NT2/D1 (cell line): ENCODE data around the gene PTMS.

Experiments
- DNase-seq: peaks from one replicate; pipeline ENCODE4 v3.0.0-alpha.2; 2011; ENCODE audit warnings: low read depth, low spot score
- H3K27me3 ChIP-seq: 2 replicates; pipeline ENCODE4 v1.6.0; 2011; ENCODE audit warnings: mild to moderate bottlenecking; ENCODE audit not compliant: insufficient read length, insufficient read depth
- H3K36me3 ChIP-seq: 2 replicates; pipeline ENCODE4 v1.6.1; 2011; ENCODE audit warnings: mild to moderate bottlenecking, low read length, mixed read lengths; ENCODE audit not compliant: insufficient read depth, insufficient read length
- H3K4me1 ChIP-seq: 2 replicates; pipeline ENCODE4 v1.5.1; 2011; ENCODE audit not compliant: insufficient read depth, insufficient read length
- H3K4me3 ChIP-seq: 2 replicates; pipeline ENCODE4 v1.5.1; 2011; ENCODE audit warnings: low read depth; ENCODE audit not compliant: insufficient read length
- H3K9ac ChIP-seq: 2 replicates; pipeline ENCODE4 v1.6.0; 2011; ENCODE audit warnings: low read depth; ENCODE audit not compliant: insufficient read length
- H3K9me3 ChIP-seq: 2 replicates; pipeline ENCODE4 v1.5.1; 2011; ENCODE audit warnings: mild to moderate bottlenecking, low read length; ENCODE audit not compliant: insufficient read depth
- SUZ12 ChIP-seq: IDR thresholded peaks from 2 replicates; pipeline ENCODE4 v1.6.1; 2011; ENCODE audit not compliant: insufficient read length, insufficient read depth; ENCODE audit errors: extremely low read depth
- YY1 ChIP-seq: IDR thresholded peaks from 2 replicates; pipeline ENCODE4 v1.6.1; 2011; ENCODE audit not compliant: insufficient read length, insufficient read depth
- ZNF274 ChIP-seq: IDR thresholded peaks from 2 replicates; pipeline ENCODE4 v1.6.1; 2011; ENCODE audit warnings: mild to moderate bottlenecking, low read depth, low read length

Gene PTMS

GRCh38 chr12:6786416-6787094, 20.4 kb downstream of the PTMS start:
- Histone ChIP-seq H3K4me1 (peaks cover 25% of the 10 kb centered on the region), H3K27me3 (no peaks in the 10 kb centered on the region), H3K9me3 (no peaks in the 10 kb centered on the region), H3K4me3 (no peak overlapping the region), H3K36me3 (no peaks in the 10 kb centered on the region), H3K9ac (peak overlapping the region; percentile 58)
- TF ChIP-seq SUZ12 (no peak), YY1 (no peak), ZNF274 (no peak)
- peak; percentile 80 for DNase-seq

DNA sequence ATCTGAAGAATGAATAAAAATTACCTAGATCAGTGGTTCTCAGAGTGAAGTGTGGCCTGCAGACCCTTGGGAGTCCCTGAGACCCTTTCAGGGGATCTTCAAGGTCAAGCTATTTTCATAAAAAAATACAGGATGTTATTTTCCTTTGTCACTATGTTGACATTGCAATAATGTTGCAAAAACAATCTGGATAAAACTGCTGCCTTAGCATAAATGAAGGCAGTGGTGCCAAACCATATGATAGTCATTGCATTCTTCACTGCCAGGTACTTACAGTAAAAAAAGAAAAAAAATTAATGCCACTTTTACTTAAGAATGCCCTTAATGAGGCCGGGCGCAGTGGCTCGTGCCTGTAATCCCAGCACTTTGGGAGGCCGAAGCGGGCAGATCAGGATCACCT, 21.1 kb downstream of the PTMS start:
- H3K27me3 ChIP-seq: no peaks in the 10 kb centered on the region
- TF ChIP-seq SUZ12: no peak
- TF ChIP-seq YY1: no peak
- TF ChIP-seq ZNF274: no peak

DNA sequence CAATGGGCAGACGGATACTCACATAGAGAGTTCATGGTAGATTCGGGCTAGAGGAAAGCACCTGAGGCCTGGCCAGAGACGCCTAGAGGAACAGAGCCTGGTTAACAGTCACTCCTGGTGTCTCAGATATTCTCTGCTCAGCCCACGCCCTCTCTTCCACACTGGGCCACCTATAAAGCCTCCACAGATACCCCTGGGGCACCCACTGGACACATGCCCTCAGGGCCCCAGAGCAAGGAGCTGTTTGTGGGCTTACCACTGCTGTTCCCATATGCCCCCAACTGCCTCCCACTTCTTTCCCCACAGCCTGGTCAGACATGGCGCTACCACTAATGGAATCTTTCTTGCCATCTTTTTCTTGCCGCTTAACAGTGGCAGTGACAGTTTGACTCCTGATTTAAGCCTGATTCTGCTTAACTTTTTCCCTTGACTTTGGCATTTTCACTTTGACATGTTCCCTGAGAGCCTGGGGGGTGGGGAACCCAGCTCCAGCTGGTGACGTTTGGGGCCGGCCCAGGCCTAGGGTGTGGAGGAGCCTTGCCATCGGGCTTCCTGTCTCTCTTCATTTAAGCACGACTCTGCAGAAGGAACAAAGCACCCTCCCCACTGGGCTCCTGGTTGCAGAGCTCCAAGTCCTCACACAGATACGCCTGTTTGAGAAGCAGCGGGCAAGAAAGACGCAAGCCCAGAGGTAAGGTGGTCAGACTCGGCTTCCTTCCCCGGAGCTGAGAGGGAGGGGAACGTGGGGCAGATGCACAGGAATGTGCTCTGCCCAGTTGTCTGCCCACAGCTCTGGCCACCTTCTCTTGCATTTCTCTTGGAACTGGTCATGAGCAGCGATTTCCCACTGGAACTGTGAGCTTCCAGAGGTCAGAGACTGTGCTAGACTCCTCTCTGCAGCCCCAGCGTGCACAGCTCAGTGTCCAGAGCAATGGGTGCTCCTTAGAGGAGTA, 23.1 kb downstream of the PTMS start, which contains the start of gene CD4:
TSS of gene CD4 (plus strand) at position 557 of the 953 bp plus-strand sequence. CDS start 10,611 bp downstream, outside the sequence.
- Histone ChIP-seq H3K9me3 (no peaks in the 10 kb centered on the region), H3K4me3 (no peak within 1 kb of the TSS), H3K4me1 (peaks cover 33% of the 10 kb centered on the region), H3K27me3 (no peaks in the 10 kb centered on the region), H3K9ac (peak within 1 kb of the TSS; percentile 8), H3K36me3 (no peaks in the 10 kb centered on the region)
- TF ChIP-seq ZNF274 (no peak), SUZ12 (no peak), YY1 (no peak)
- no peak for DNase-seq

More for the DNA sequence above, 21.1 kb downstream of the PTMS start:
- no peak for DNase-seq
- Histone ChIP-seq H3K36me3 (no peaks in the 10 kb centered on the region), H3K4me1 (peaks cover 28% of the 10 kb centered on the region), H3K4me3 (no peak overlapping the region), H3K9me3 (no peaks in the 10 kb centered on the region), H3K9ac (no peak overlapping the region)

- DNase-seq: no peak
- Histone ChIP-seq H3K27me3 (no peaks in the 10 kb centered on the region), H3K9ac (no peak overlapping the region), H3K4me3 (no peak overlapping the region), H3K4me1 (peaks cover 27% of the 10 kb centered on the region), H3K9me3 (no peaks in the 10 kb centered on the region), H3K36me3 (no peaks in the 10 kb centered on the region)
- TF ChIP-seq ZNF274: no peak
- no peak for TF ChIP-seq YY1
- TF ChIP-seq SUZ12: no peak
Measured at GRCh38 chr12:6790496-6791150, 24.5 kb downstream of the PTMS start.

GRCh38 chr12:6791931-6792520, 25.9 kb downstream of the PTMS start:
- TF ChIP-seq SUZ12 (no peak), YY1 (no peak), ZNF274 (no peak)
- Histone ChIP-seq H3K36me3 (no peaks in the 10 kb centered on the region), H3K4me1 (peaks cover 24% of the 10 kb centered on the region), H3K4me3 (no peak overlapping the region), H3K9me3 (no peaks in the 10 kb centered on the region), H3K9ac (no peak overlapping the region), H3K27me3 (no peaks in the 10 kb centered on the region)
- no peak for DNase-seq

DNA sequence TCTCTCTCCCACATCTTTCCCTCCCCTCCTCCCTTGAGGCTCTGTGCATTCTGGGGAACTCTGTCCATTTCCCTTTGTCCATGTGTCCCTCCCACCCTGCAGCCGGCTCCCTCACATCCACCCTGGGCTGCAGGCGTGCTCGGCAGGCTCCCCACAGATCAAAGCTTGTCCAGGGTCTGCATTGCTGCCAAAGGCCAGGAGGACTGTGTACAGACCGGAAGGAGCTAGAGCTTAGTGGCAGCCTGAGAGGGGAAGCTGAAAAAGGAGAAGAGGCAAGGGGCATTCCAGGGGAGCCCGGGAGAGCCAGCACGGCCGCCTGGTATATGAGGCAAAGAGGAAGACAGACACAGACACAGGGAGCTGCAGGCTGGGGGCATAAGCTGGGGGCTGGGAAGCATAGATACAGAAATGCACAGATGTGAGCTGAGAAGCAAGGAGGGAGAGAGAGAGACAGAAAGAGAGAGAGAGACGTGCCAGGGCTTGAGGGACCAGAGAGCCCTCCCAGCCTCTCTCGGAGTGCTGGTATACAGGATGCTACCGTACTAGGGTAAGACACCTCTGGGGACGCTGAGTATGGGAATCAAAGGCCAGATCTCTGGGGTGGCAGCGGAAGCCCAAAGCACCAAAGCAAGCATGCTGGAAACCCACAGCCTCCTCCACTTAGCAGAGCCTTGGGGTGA, 26.5 kb downstream of the PTMS start:
- Histone ChIP-seq H3K4me3 (no peak overlapping the region), H3K36me3 (no peaks in the 10 kb centered on the region), H3K27me3 (no peaks in the 10 kb centered on the region), H3K4me1 (peaks cover 24% of the 10 kb centered on the region), H3K9me3 (no peaks in the 10 kb centered on the region), H3K9ac (peak overlapping the region; percentile 6)
- TF ChIP-seq SUZ12 (no peak), ZNF274 (no peak)
- no peak for DNase-seq
